ENCODE data around the gene ZBTB7A.

The ZBTB7A gene

GRCh38 chr19:4036576-4037300 is 30.0 kb downstream of the ZBTB7A start:
- DNase-seq (ENCODE audit: low spot score): no peak

GRCh38 chr19:4035582-4035981 is 31.1 kb downstream of the ZBTB7A start:
- no peak for DNase-seq (ENCODE audit: low spot score)

GRCh38 chr19:4035018-4035566 is 31.6 kb downstream of the ZBTB7A start:
- no peak for DNase-seq (ENCODE audit: low spot score)

- DNase-seq (ENCODE audit: low spot score): no peak
Measured at GRCh38 chr19:4034048-4035017, 32.4 kb downstream of the ZBTB7A start.

- DNase-seq (ENCODE audit: low spot score): no peak
Measured at GRCh38 chr19:4033028-4033956, 33.4 kb downstream of the ZBTB7A start.

- no peak for DNase-seq (ENCODE audit: low spot score)
Measured at GRCh38 chr19:4032436-4032835, 34.3 kb downstream of the ZBTB7A start.

- DNase-seq (ENCODE audit: low spot score): no peak
Measured at GRCh38 chr19:4031420-4031819, 35.3 kb downstream of the ZBTB7A start.

GRCh38 chr19:4030981-4031380 is 35.7 kb downstream of the ZBTB7A start:
- DNase-seq (ENCODE audit: low spot score): no peak

GRCh38 chr19:4030552-4030951 is 36.1 kb downstream of the ZBTB7A start:
- no peak for DNase-seq (ENCODE audit: low spot score)

GRCh38 chr19:4029247-4029614 is 37.5 kb downstream of the ZBTB7A start:
- no peak for DNase-seq (ENCODE audit: low spot score)

GRCh38 chr19:4028334-4029246 is 38.1 kb downstream of the ZBTB7A start:
- DNase-seq (ENCODE audit: low spot score): no peak

GRCh38 chr19:4027146-4027545 is 39.6 kb downstream of the ZBTB7A start:
- DNase-seq (ENCODE audit: low spot score): no peak

GRCh38 chr19:4025317-4025716 is 41.4 kb downstream of the ZBTB7A start:
- no peak for DNase-seq (ENCODE audit: low spot score)

GRCh38 chr19:4023600-4024398 is 42.9 kb downstream of the ZBTB7A start:
- no peak for DNase-seq (ENCODE audit: low spot score)

- no peak for DNase-seq (ENCODE audit: low spot score)
Measured at GRCh38 chr19:4019578-4019977, 47.1 kb downstream of the ZBTB7A start.

GRCh38 chr19:4018775-4019504 is 47.8 kb downstream of the ZBTB7A start:
- no peak for DNase-seq (ENCODE audit: low spot score)

- no peak for DNase-seq (ENCODE audit: low spot score)
Measured at GRCh38 chr19:4018140-4018613, 48.5 kb downstream of the ZBTB7A start.

- DNase-seq (ENCODE audit: low spot score): no peak
Measured at GRCh38 chr19:4016903-4017638, 49.6 kb downstream of the ZBTB7A start.
